HG02678 (cell line): ENCODE measurements around the gene FKBP4.

Experiments used
- ATAC-seq: cut with Tn5 transposase; IDR thresholded peaks from one replicate; pipeline ENCODE4 v1.9.1; 2021; ENCODE audit warnings: mild to moderate bottlenecking, moderate library complexity; ENCODE audit not compliant: unreplicated experiment

FKBP4 gene

GRCh38 chr12:2812290-2813213 is 17.8 kb downstream of the FKBP4 start, which contains the start of gene ITFG2:
Gene ITFG2, plus strand, starts transcription at chr12:2812668. Its CDS starts 93 bp downstream, at chr12:2812761.
- peak; percentile 94 for ATAC-seq

- ATAC-seq, result peak; percentile 29
Measured at GRCh38 chr12:2813214-2814185, 18.7 kb downstream of the FKBP4 start.

GRCh38 chr12:2819810-2820209 is 25.0 kb downstream of the FKBP4 start:
- ATAC-seq, result no peak

GRCh38 chr12:2820432-2820831 is 25.7 kb downstream of the FKBP4 start:
- ATAC-seq, result no peak

- ATAC-seq, result no peak
Measured at GRCh38 chr12:2823483-2823882, 28.7 kb downstream of the FKBP4 start.

- ATAC-seq, result no peak
Measured at GRCh38 chr12:2824541-2824940, 29.8 kb downstream of the FKBP4 start.

- ATAC-seq, result no peak
Measured at GRCh38 chr12:2825132-2825531, 30.4 kb downstream of the FKBP4 start.

GRCh38 chr12:2826036-2826435 is 31.3 kb downstream of the FKBP4 start:
- no peak for ATAC-seq

- ATAC-seq, result no peak
Measured at GRCh38 chr12:2826721-2827515, 32.1 kb downstream of the FKBP4 start.

- no peak for ATAC-seq
Measured at GRCh38 chr12:2829275-2829674, 34.5 kb downstream of the FKBP4 start.

- ATAC-seq, result no peak
Measured at GRCh38 chr12:2832550-2833127, 37.9 kb downstream of the FKBP4 start.

GRCh38 chr12:2833327-2833726 is 38.6 kb downstream of the FKBP4 start:
- no peak for ATAC-seq

- ATAC-seq, result no peak
Measured at GRCh38 chr12:2833810-2834209, 39.0 kb downstream of the FKBP4 start.

- no peak for ATAC-seq
Measured at GRCh38 chr12:2834581-2835491, 40.1 kb downstream of the FKBP4 start, which contains the start of gene NRIP2. Gene NRIP2, minus strand, starts transcription at chr12:2835035. Its CDS starts 52 bp downstream, at chr12:2834983.

- no peak for ATAC-seq
Measured at GRCh38 chr12:2835691-2836403, 41.1 kb downstream of the FKBP4 start.

- ATAC-seq, result no peak
Measured at GRCh38 chr12:2836574-2836973, 41.8 kb downstream of the FKBP4 start.

- no peak for ATAC-seq
Measured at GRCh38 chr12:2841056-2841650, 46.4 kb downstream of the FKBP4 start.

- no peak for ATAC-seq
Measured at GRCh38 chr12:2842948-2843347, 48.2 kb downstream of the FKBP4 start.
